Prostate gland (tissue), 2 donors: ENCODE results near the gene C1orf52. TPM values are rescaled to one million over a fixed set of nuclear protein-coding genes. Genes with fewer than 3 reads are reported as not detected.

ENCODE experiments used
- DNase-seq: peaks from one replicate; pipeline ENCODE4 v3.0.0-alpha.2; 2019; ENCODE audit warnings: low spot score
- H3K27ac ChIP-seq, 2 donors: fragments of 200-600 bp; sonication (generic); 2 replicates each; pipeline ENCODE4 v1.5.1; 2017 to 2019
- H3K27me3 ChIP-seq: fragments of 200-600 bp; sonication (generic); replicated peaks from 2 replicates; pipeline ENCODE4 v1.5.1; 2019; ENCODE audit not compliant: insufficient read depth
- H3K36me3 ChIP-seq, 2 donors: fragments of 200-600 bp; sonication (generic); 1 replicate in 1 of 2; 2 replicates in 1 of 2; pipeline versions ENCODE4 v1.5.1 to v1.8.1; 2017 to 2019
- H3K4me1 ChIP-seq: fragments of 200-600 bp; sonication (generic); replicated peaks from 2 replicates; pipeline ENCODE4 v1.5.1; 2019
- H3K4me3 ChIP-seq, 2 donors: fragments of 200-600 bp; sonication (generic); 2 replicates each; pipeline ENCODE4 v1.5.1; 2017 to 2019
- H3K9me3 ChIP-seq: fragments of 200-600 bp; sonication (generic); 2 replicates; pipeline ENCODE4 v1.5.1; 2017
- CTCF ChIP-seq, 4 experiments: fragments of 200-600 bp in 2 of 4; fragments of 450-650 bp in 2 of 4; sonication (generic) in 2 of 4; IDR thresholded peaks; 1 replicate in 3 of 4; 2 replicates in 1 of 4; pipeline ENCODE4 v1.5.1; 2016 to 2019; ENCODE audit warnings: antibody characterized with exemption in 4 of 4, mild to moderate bottlenecking in 2 of 4, moderate library complexity in 2 of 4
- POLR2A ChIP-seq: fragments of 450-650 bp; IDR thresholded peaks from one replicate; pipeline ENCODE4 v1.6.1; 2016; ENCODE audit warnings: antibody characterized with exemption, mild to moderate bottlenecking
- POLR2AphosphoS5 ChIP-seq: sonication (generic); formaldehyde crosslinking; IDR thresholded peaks from one replicate; pipeline ENCODE4 v1.6.1; 2017; ENCODE audit warnings: antibody characterized with exemption
- WGBS: methylation state at CpG from one replicate; pipeline ENCODE4 v1.1.5; 2018; 5-methylcytosine and 5-hydroxymethylcytosine counted together
- intact Hi-C: fragments of 100-400 bp; cut with DNase I; formaldehyde crosslinking; loops from one replicate; pipeline ENCODE4 v1.14.2; 2022
- total RNA-seq, 2 donors: library from RNA; depleted of rRNA; stranded (reverse); fragments of >200 nt; gene quantifications; one replicate each; pipeline ENCODE4 v1.1.0, GENCODE V29; 2016

The C1orf52 gene
- total RNA-seq, 2 donors from 2014 or later: 12.7 to 30.5 TPM

DNA sequence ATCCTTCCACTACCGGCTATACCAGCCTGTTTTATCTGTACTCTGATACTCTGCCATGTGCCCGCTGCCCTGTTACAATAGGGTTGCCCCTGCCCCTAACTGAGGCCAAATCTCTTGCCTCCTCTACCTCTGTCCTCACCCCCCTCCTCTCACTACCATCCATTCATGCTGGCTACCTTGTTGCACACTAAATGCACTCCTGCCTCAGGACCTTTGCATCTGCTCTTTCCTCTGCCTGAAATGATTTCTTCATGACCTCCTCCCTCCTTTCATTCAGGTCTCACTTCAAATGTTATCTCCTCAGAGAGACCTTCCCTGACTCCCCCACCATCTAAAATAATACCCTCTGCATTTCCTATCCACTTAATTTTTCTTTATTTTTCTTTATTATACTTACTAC, 51.0 kb downstream of the C1orf52 start:
- WGBS: 81% methylated on average over 2 of the region's 2 CpGs
- no peak overlapping the region for H3K27ac ChIP-seq
- no peaks in the 10 kb centered on the region for H3K27me3 ChIP-seq
- intact Hi-C loops: no loop called here
- no peaks in the 10 kb centered on the region for H3K9me3 ChIP-seq
- no peak for DNase-seq
- no peaks in the 10 kb centered on the region for H3K4me1 ChIP-seq
- no peaks in the 10 kb centered on the region for H3K36me3 ChIP-seq
- TF ChIP-seq POLR2AphosphoS5 (no peak), POLR2A (no peak), CTCF (IDR thresholded peaks at IDR 0.05) (no peak)
- no peak overlapping the region for H3K4me3 ChIP-seq

DNA sequence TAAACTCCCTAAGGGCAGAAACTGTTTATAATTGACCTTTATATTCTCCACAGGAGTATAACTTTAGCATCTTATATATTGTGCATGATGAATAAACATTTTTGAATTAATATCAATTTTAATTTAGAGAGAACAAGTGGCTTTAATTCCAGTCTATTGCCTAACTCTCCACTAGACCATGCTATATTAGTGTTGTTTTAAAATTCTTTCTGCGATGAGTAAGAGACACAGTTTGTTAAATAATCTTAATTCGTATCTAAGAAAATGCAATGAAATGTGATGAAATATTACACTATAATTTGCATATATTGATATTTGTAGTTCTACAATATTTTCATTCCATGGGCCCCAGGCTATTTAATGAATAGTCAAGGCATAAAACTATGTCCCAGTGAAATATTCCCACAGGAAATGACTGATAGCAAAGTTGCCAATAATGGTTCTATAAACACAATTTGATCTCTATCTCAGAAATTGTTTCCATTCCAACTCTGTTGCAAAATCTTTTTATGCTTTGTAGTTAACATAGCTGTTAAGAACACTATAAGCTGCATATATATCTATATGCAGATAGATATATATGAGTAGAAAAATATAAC, 55.8 kb downstream of the C1orf52 start:
- H3K4me3 ChIP-seq: no peak overlapping the region
- no peak overlapping the region for H3K27ac ChIP-seq
- H3K9me3 ChIP-seq: no peaks in the 10 kb centered on the region
- no peaks in the 10 kb centered on the region for H3K27me3 ChIP-seq
- intact Hi-C loops: loop anchor here (5.0 kb wide), 1 partner anchor 54 kb away; the partner anchor contains the start of gene C1orf52
- TF ChIP-seq POLR2AphosphoS5: no peak
- TF ChIP-seq CTCF (IDR thresholded peaks at IDR 0.05): no peak
- TF ChIP-seq POLR2A: no peak
- H3K36me3 ChIP-seq: no peaks in the 10 kb centered on the region
- peaks cover 3% of the 10 kb centered on the region for H3K4me1 ChIP-seq
- WGBS: 76% methylated on average over 2 of the region's 2 CpGs
- DNase-seq: no peak

DNA sequence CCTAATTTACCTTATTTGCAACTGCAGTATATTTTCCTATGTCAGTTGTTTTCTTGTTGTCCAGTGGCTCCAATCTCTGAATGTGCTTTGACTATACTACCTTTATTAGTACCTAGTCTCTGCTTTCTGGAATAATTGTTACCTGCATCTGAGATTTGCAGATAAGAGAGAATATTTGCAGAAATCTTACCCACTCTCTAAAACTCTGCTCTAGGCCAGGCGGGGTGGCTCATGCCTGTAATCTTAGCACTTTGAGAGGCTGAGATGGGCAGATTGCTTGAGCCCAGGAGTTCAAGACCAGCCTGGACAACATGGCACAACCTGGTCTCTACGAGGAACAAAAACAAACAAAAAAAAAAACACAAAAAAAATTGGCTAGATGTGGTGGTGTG, 56.6 kb downstream of the C1orf52 start:
- TF ChIP-seq POLR2AphosphoS5 (no peak), CTCF (IDR thresholded peaks at IDR 0.05) (no peak), POLR2A (no peak)
- Histone ChIP-seq H3K36me3 (no peaks in the 10 kb centered on the region), H3K27me3 (no peaks in the 10 kb centered on the region), H3K27ac (no peak overlapping the region), H3K4me3 (no peak overlapping the region), H3K9me3 (no peaks in the 10 kb centered on the region), H3K4me1 (peaks cover 4% of the 10 kb centered on the region)
- 63% methylated on average over 2 of the region's 2 CpGs for WGBS
- DNase-seq: no peak
- intact Hi-C loops: loop anchor here (5.0 kb wide), 1 partner anchor 54 kb away; the partner anchor contains the start of gene C1orf52

DNA sequence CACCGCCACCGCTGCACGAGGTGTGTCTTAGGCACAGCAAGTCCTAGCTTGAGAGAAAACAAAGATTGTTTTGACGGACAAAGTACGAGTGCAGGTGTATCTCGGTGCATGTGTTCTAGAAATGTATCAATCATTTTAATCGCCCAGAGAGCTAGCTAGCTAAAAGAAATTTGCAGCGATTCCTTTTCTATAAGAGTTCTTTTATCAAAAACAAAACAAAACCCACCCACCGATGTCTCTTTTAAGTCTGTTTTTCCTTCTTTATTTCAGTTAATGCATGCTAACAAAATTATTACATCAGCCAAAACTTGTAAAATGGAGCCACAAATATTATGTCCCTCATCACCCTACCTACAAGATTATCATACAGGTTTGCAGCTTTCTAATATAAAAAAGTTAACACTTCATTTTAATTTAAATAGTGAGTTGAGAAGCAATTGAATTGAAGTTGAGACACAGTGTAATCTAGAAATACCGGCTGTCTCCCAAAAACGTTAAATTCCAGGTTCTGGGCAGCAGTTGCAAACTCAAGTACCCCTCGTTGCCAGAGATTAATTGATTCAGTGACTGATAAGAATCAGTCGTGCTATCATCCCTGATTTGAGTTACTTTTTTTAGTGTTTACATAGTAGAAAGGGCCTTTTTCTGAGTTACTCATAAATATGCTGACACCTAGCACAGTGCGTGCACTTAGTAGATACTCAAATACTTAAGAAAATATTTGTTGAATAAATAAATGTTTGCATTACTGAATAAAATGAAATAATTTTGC, 57.2 kb downstream of the C1orf52 start:
- WGBS: 5% methylated on average over 14 of the region's 14 CpGs

DNA sequence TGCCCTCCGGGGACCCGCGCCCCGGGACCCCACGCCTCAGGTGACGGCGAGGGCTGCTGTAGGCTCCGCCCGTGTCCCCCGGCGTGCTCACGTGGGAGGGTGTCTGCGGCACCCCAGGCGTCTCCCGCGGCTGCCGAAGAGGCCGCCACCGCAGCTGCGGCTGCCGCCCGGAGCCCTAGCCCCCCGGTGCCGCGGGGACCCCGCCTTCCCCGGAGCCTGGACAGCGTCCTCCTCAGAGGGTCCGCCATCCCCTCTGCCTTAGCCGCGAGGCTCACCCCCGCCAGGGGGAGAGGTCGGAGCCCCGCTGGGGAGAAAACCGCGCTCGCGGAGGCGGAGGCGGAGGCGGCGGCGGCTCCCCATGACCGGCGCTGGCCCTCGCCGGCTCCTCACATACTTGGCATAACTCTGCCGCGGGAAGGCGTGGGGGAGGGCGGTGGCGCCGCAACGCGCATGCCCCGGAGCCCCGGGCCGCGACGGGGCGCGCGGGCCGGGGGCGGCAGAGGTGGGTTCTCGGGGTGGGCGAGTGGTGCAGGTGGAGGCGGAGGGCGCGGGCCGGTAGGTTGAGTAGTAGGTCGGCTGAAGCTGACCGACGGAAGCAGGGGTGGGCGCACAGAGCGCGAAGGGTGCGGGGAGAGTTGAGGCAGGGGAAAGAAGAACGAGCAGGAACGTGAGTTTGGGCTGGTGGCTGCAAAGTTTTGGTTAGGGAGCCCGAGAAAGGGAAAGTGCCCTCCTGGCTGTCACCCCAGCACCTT, 57.9 kb downstream of the C1orf52 start:
- intact Hi-C loops: loop anchor here (5.0 kb wide), 1 partner anchor 56 kb away; the partner anchor contains the start of gene C1orf52

More for the DNA sequence above, 57.2 kb downstream of the C1orf52 start:
- Histone ChIP-seq H3K36me3 (no peaks in the 10 kb centered on the region), H3K4me3 (peak overlapping the region; percentile 87 to 97), H3K27me3 (no peaks in the 10 kb centered on the region), H3K9me3 (no peaks in the 10 kb centered on the region), H3K27ac (peak overlapping the region; percentile 94 to 98), H3K4me1 (peaks cover 4% of the 10 kb centered on the region)
- TF ChIP-seq POLR2A: no peak
- peak; percentile 14 for TF ChIP-seq POLR2AphosphoS5
- DNase-seq: no peak
- intact Hi-C loops: loop anchor here (5.0 kb wide), 1 partner anchor 55 kb away; the partner anchor contains the start of gene C1orf52

More for the DNA sequence above, 57.9 kb downstream of the C1orf52 start:
- WGBS: under 1% methylated on average over 65 of the region's 81 CpGs
- H3K27me3 ChIP-seq: no peaks in the 10 kb centered on the region
- peaks cover 4% of the 10 kb centered on the region for H3K4me1 ChIP-seq
- peak overlapping the region; percentile 94 to 98 for H3K27ac ChIP-seq
- DNase-seq: peak; percentile 66
- H3K9me3 ChIP-seq: no peaks in the 10 kb centered on the region
- H3K4me3 ChIP-seq: peak overlapping the region; percentile 87 to 97
- peak; percentile 74 for TF ChIP-seq POLR2A
- no peak for TF ChIP-seq CTCF (IDR thresholded peaks at IDR 0.05)
- TF ChIP-seq POLR2AphosphoS5: no peak
- no peaks in the 10 kb centered on the region for H3K36me3 ChIP-seq
